HG02610 (cell line): ENCODE results near the gene SPAG16.

ENCODE experiments used
- ATAC-seq: cut with Tn5 transposase; IDR thresholded peaks from one replicate; pipeline ENCODE4 v1.9.1; 2021; ENCODE audit warnings: mild to moderate bottlenecking, moderate library complexity; ENCODE audit not compliant: unreplicated experiment

The SPAG16 gene

DNA sequence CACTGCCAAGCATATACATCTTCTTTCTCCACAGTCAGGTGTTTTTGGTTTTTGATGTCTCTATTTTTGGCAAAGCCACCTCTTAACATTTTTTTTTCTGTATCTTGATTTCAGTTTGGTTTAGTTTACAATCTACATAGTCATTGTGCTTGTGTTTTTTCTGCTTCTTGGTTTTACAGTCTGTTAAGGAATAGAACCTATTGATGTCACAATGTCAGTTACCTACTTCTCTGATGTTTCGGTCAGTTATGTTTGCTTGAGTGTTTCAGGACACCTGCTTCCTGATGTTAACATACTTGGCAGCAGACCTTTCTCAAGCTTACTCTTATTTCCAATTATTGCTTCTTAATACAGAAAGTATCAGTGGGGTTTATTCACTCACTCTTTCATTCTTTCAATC is 253.3 kb downstream of the SPAG16 start:
- no peak for ATAC-seq

DNA sequence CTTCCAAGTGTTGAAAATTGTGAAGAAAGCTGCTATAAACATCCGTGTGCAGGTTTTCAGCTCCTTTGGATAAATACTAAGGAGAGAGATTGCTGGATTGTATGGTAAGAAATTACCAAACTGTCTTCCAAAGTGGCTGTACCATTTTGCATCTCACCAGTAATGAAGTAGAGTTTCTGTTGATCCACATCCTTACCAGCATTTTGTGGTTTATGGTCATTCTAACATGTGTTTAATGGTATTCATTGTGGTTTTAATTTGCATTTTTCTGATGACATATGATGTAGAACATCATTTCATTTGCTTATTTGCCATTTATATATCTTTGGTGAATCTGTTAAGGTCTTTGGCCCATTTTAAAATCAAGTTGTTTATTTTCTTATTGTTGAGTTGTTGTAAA is 260.7 kb downstream of the SPAG16 start:
- ATAC-seq, result no peak

DNA sequence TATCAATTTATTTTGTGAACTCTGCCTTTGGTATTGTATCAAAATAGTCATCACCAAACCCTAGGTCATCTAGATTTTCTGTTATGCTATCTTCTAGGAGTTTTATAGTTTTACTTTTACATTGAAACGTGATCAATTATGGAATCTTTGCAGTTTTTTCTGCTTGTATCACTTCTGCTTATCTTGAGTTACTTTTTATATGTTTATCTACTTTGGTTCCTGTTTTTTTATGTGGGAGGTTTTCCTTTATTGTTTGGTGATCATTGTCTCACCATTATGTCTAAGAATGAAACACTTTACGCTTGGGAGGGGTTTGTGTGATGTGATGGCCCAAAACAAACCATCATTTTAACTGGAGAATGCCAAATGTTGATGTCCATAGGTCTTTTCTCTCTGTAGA is 261.2 kb downstream of the SPAG16 start:
- no peak for ATAC-seq

DNA sequence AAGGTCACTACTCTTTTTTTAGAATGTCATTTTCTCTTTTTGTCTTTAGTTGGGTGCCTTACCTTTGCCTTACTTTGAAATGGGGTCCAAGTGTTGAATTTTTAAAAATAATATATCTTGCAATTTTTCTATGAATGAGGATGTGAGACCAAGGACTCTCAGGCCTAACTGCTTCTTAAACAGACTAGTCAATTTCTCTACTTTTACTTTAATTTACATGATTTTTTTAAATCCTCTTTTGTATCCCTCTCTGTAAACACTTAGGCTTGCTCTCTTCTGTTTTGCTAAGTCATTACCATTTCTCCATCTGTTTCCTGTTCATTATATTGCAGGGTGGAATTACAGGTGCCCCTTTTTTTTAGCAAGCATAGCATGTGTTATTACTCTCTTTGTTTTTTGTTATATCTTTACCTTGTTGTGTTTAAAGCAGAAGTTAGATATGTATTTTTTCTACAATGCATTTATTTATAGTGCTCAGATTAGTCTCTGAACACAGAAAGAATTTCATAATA is 261.8 kb downstream of the SPAG16 start:
- ATAC-seq, result no peak

DNA sequence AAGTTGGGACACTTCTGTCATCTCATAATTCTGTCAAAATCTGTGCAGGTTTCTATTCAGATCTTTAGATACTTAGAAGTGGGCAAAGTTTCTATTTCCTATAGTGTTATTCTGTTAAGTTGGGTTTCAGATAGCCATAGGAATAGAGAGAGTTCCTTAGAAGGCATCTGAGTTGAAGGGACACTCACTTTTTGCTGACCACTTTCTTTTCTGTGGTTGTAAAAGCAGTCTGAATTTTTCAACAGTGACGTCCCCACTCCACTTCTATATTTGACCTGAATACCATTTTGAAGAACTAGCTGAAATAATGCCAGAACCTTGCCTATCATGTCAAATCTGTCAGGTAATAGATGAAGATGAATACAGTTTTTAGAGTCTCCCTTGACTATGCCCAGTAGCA is 267.3 kb downstream of the SPAG16 start:
- ATAC-seq, result no peak

DNA sequence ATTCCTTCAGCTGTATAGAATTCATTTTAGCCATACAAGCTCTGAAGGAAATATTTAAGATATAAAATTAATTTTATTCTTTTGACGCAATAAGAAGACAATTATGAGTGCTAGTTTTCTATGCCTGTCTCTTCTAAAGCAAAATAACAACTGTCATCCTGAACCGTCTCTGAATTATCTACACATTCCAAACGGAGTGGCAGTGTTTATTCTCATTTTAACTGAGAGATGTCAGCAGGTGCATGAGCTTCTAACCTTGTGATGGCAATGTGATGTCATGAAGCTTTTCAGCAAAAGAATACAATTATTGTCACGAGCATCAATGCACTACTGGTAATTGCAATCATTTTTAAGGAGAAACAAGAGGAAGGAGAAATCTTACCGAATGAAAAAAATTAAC is 274.8 kb downstream of the SPAG16 start:
- no peak for ATAC-seq

DNA sequence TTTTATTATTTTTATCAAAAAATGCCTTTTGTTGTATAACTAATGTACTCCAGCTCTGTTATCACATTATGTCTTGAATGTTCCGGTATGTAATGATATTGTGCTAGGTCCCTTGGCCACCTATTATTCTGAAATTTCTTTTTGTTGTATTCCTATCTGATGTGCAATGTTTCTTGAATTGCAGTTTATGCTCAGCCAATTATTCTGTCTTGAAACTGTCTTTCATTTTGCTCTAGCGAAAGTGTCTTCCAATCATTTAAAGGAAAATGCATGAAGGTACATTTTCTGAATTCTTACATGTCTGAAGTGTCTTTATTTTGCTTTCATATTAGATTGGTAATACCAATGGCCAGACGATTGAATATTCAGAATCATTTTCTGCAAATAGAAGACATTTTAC is 277.5 kb downstream of the SPAG16 start:
- no peak for ATAC-seq

DNA sequence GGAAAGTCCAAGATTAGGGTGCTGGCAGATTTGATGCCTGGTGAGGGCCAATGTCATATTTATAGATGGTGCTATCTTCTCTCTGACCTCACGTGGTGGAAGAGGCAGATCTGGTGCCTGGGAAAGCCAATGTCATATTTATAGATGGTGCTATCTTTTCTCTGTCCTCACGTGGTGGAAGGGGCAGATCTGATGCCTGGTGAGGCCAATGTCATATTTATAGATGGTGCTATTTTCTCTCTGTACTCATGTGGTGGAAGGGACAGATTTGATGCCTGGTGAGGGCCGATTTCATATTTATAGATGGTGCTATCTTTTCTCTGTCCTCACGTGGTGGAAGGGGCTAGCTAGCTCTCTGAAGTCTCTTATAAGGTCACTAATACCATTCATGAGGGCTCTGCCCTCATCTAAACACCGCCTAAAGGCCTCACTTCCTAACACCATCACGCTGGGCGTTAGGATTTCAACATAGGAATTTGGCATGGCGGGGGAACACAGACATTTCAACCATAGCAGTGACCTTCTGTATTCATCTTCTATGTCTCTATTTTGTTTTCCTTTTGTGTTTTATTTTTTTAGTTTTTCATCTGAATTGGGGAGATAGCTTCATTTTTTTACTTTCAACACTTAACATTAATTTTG is 278.4 kb downstream of the SPAG16 start:
- ATAC-seq, result no peak

DNA sequence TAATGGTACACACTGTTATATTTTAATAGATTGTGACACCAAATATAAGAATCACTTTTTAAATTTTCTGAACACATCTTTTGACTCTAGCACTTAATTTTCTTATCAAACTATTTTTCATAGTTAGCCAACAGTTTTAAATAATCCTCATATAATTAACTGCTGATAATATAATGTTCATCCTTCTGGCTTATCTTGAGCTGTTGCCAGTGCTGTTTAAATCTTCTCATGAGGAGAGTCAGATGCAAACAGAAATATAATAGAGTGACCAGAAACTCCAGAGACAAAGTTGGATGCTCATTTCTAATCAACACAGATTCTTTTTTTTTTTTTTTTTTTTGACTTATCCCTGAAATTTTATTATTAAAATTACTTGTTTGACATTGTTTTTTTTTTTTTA is 282.6 kb downstream of the SPAG16 start:
- ATAC-seq, result no peak

DNA sequence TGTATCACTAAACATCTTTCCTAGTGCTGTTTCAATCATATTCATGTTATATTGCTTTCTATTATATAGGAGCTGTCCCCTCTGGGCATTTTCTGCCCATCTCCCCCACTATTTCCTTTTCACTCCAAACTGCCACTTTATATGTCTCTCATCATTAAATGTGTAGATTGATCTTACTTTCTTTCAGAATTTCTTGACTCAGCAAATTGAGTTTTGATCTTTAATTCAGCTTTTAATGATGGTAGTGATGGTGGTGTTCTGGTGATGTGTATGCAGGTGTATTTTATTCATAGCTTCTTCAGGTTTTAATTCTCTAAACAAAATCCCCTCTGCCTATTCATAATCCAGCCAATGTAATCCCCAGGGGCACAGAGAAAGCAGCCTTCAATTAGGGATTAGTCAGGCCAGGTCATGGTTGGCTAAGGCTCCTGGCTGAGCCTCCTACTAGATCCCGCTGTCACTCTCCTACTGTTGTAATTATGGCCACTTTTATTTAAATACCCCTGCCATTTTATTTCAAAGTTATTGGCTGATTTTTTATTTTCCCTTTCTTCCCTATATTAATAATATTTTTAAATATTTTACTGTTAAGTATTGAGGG is 325.4 kb downstream of the SPAG16 start:
- no peak for ATAC-seq

DNA sequence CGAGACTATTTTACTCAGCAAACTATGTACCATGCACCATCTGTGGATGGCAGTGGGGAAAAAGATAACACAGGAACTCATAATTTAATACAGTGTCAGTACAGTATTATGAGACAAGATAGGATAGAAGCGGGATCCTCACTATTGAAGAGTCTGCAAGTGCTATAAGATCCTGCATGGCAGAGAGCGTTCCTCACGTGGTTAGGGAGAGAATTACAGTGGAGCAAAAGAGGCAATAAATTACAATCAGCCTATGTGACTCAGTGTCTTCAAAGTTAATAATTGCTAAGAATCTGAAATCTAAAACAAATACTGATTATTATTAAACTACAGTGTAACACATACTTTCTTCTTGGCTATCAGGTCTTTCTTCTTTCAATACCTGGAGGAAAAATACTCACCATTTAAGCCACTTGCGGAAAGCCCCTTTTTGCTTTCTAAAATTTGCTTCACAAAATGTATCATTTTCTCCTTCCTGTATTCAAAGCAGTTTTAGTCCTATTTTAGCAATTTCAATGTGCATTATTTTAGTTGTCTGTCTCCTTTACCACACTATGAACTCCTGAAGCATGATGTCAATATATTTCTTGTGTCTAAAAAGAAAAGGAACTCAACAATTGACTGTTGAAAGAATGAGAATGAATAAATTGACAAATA is 342.9 kb downstream of the SPAG16 start:
- ATAC-seq, result peak; percentile 63

DNA sequence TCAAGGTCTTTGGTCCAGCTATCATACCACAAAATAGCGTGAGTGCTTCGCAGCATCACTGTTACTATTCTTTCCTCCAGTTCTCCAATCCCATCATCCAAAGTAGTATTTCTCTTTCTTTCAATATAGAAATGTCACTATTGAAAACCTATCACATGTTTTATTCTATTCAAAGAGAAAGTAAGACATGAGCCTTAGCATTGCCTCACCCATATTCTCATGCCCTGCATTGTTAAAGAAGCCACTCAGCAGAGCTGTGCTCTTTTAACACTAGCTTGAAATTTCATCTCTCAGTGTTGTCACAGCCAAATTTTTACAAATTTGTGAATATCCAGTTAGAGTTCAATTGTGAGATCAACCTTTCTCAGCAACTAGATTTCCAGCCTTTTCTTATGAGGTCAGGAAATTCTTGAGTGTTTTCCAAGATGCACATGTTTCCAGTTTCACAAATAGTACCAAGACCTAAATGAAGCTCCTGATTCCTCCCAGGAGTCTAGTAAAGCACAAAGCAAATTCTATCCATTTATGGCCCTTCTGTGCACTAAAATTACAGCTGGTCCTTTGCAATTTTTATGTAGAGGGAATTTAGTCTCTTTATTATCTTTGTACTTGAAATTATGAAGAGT is 343.7 kb downstream of the SPAG16 start:
- ATAC-seq, result peak; percentile 37

DNA sequence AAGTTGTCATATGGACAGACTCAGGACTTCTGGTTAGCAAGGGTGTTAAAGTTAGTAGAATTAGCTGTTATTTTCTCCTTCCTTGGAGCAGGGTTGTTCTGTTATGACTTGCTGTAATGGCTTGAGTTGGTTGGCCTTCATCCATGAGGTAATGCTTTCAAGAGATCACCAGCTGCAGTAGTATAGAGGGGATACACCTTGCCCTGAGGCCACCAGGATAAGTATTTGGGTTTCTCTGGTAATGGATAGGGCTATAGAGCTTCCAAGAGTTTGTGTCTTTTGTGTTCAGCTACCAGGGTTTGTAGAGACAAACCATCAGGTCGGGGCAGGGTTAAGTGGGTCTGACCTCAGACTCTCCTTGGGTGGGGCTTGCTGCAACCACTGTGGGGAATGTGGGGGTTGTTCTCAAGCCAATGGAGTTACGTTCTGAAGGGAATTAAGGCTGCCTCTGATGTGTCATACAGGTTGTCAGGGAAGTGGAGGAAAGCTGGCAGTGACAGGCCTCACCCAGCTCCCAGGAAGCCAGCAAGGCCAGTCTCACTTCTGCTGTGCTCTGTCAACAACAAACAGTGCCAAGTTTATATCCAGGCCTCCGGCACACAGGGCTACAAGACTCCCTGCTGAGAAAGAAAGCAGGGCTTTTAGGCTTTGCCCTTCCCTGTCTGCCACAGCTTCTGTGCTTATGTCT is 356.6 kb downstream of the SPAG16 start:
- no peak for ATAC-seq

DNA sequence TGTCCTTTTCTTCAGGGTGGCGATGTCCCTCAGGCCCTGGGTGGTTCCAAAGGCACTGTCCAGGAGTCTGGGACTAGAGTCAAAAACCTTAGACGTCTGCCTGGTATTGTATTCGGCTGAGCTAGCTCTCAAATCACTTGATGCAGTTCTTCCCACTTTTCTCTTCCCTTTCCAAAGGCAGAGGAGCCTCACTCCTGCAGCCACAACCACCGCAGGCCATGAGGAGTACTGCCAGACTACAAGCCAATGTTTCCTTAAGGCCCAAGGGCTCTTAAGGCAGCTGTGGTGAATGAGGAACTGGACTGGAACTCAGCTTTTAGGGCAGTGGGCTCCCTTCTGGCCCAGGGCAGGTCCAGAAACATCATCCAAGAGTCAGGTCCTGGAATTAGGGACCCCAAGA is 360.7 kb downstream of the SPAG16 start:
- ATAC-seq, result no peak

DNA sequence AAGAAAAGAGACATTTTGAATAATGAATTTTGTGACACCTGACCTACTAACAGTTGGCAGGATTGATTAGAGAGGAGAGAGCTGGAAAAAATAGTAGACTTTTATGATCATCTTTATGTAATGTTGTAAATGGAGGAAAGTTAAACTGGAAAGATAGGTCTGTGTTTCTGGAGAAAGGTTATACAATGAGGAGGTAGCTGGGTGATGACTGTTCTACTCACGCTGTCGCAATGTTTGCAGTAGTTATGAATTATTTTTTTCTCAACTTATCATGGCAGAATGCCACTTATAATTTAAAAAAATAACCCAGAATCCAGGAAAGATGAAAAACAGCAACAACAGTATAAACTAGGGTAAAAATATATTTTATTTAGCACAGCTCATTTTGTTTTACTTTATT is 364.9 kb downstream of the SPAG16 start:
- ATAC-seq, result no peak

DNA sequence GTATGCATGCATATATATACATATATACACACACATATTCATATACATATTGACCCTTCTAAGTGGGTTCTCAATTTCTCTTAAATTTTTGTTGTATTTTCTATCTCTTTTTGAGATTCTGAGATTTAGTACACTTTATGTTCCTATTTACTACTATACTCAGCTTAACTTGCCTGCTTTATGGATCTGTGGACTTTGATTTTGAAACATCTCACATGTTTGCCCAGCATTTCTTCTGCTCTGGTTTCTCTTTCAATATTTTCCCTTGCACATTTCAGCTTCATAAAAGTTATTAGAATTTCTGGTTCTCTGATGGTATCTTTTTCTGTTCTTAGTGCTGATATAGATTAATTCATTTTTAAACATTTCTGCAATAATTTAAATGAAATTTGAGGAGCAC is 380.6 kb downstream of the SPAG16 start:
- ATAC-seq, result no peak

DNA sequence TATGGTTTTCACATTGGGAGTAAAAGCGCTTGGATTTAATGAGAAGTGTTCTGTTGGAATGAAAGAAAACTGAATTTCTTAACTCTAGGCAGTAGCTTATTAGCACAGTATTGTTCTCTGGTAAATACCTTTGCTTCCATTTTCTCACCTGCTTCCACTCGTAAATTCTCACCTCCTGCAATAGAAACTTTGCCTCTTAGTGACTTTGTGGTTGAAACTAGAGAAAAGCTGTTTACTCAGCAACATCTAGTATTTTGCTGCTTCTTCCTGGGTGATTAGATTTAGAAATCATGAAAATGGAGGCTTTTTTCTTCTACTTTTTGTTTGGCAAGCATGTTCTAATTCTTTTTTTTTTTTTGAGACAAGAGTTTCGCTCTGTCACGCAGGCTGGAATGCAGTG is 385.4 kb downstream of the SPAG16 start:
- ATAC-seq, result no peak

DNA sequence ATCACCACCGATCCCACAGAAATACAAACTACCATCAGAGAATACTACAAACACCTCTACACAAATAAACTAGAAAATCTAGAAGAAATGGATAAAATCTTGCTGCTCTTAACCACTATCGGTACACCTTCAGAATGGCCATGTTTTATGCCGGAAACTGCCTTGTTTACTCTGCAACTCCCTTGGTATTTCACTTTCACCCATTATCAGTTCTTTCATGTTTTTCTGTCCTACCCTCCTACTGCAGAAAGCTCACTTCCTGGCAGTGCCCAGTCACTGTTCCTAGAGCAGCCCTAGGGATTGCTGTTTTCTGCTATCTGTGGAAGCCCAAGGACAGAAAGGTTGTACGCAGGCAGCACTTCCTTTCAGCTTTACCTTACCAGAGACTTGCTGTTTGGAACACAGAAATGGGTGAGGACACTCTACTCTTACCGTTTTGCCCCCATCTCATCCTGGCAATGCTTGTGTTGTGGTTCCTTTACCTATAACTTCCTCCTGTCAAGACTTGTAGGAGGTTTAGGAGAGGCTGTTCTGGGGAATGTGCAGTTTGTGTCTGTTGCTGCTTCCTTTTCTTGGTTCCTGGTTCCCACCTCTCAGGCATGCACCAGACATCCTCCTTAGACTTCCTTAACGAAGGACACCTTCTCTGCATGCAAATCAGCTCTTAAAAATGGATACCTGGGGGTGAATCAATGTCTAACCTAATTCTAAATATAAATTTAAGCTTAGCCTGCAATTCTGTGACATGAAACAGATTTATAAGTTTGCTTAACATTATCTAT is 394.4 kb downstream of the SPAG16 start:
- no peak for ATAC-seq

DNA sequence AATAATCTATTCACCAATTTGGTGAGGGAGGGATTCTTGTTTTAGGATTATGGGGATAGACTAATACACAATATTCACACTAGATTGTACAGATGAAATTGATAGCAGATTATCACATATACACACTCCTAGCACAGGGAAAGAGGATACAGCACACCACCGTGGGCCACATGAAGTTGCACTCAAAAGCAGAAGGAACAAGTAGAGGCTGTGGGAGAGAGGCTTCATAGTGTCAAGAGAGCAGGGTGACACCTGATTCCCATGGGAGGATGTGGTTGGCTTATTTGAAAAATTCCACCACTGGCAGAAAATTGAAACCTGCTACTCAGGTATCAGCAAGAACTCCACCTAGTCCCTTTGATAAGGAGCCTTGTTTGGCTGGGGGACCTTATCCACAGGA is 395.6 kb downstream of the SPAG16 start:
- ATAC-seq, result peak; percentile 45

DNA sequence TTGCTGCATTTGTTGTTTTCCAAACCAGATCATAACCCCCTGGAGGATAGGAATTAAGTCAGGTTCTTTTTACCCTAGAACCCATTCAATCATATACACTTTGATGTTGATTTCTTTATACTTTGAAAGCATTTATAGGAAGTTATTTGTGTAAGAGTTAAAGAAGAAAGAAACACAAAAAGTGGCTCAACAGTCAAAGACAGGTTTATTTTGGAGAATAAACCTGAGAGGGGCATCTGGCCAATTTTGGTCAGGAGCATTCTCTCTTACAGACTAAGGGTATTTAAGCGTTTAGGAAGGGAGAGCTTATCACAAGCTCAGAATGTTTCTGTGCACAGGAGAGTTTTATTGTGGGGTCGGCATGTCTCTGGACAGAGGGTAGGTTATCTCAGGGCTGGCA is 398.0 kb downstream of the SPAG16 start:
- no peak for ATAC-seq

DNA sequence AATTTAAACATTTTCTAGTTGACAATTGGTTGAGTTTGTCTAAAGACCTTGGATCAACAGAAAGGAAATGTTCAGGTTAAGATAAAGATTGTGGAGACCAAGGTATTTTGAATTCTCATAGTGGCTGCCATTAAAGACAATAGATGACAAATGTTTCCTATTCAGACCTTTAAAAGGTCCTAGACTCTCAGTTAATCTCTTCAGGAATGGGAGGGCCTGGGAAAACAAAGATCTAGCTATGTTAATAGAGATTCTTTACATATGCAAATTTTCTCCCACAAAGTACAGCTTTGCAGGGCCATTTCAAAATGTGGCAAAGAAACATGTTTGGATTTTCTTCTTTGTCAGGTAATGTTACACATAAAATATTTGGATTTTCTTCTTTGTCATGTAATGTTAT is 403.9 kb downstream of the SPAG16 start:
- no peak for ATAC-seq
